GM12878 (cell line): Measurements from ENCODE around the gene MAST4. TPM values are rescaled to one million over a fixed set of nuclear protein-coding genes. Genes with fewer than 3 reads are reported as not detected.

Experiments
- ATAC-seq: fragments of 200-7000 bp; cut with Tn5 transposase; 3 replicates; pipeline ENCODE4 v1.9.1; 2020; ENCODE audit warnings: mild to moderate bottlenecking, moderate library complexity
- BruUV-seq: library from RNA; stranded (reverse); fragments of 400-500 nt; replicated peaks from 2 replicates; lab custom pipeline; 2021; lab: Mats Ljungman, UMichigan
- CTCF ChIA-PET: fragments of 300-600 bp; sonication (Branson Sonifier 250); formaldehyde crosslinking; extraction: SDS; loops from one replicate; lab custom pipeline; 2021; ENCODE audit warnings: inconsistent platforms; lab: Yijun Ruan, JAX
- POLR2A ChIA-PET: fragments of 350-600 bp; formaldehyde crosslinking; extraction: SDS; loops from one replicate; lab custom pipeline; 2021; ENCODE audit warnings: inconsistent platforms; lab: Charles Lee
- RAD21 ChIA-PET: fragments of 300-600 bp; sonication (Branson Sonifier 250); formaldehyde crosslinking; loops from one replicate; lab custom pipeline; 2023; ENCODE audit warnings: antibody characterized with exemption; ENCODE audit not compliant: unreplicated experiment; lab: Charles Lee
- SMC1A ChIA-PET: fragments of 300-600 bp; sonication (Branson Sonifier 250); formaldehyde crosslinking; loops from one replicate; lab custom pipeline; 2023; ENCODE audit not compliant: unreplicated experiment, uncharacterized antibody; lab: Charles Lee
- DNase-seq: peaks from one replicate; pipeline ENCODE4 v3.0.0-alpha.2; 2011; ENCODE audit warnings: low read depth, low spot score
- FAIRE-seq: peaks from 3 replicates; lab custom pipeline; 2011; peaks lifted over from hg19 to GRCh38; lab: Jason Lieb, UNC
- H2AFZ ChIP-seq: 2 replicates; pipeline ENCODE4 v1.6.0; 2011; ENCODE audit warnings: low read depth, low read length, control low read depth; ENCODE audit not compliant: control insufficient read depth
- H3K27ac ChIP-seq: 2 replicates; pipeline ENCODE4 v1.5.1; 2011; ENCODE audit warnings: control low read depth; ENCODE audit not compliant: control insufficient read depth, insufficient read depth
- H3K27me3 ChIP-seq, 2 experiments: replicated peaks in 1 of 2; 2 replicates each; pipeline versions ENCODE4 v1.6.0 to v1.6.1; 2011; ENCODE audit warnings: low read length in 1 of 2; ENCODE audit not compliant: control insufficient read depth in 2 of 2, insufficient read depth in 2 of 2
- H3K36me3 ChIP-seq, 2 experiments: 2 replicates each; pipeline ENCODE4 v1.5.1; 2011; ENCODE audit warnings: low read length in 1 of 2; ENCODE audit not compliant: control insufficient read depth in 2 of 2, insufficient read depth in 2 of 2
- H3K4me1 ChIP-seq: 2 replicates; pipeline ENCODE4 v1.6.1; 2011; ENCODE audit warnings: mild to moderate bottlenecking, low read length, moderate library complexity, mixed read lengths; ENCODE audit not compliant: control insufficient read depth, insufficient read depth
- H3K4me2 ChIP-seq: 2 replicates; pipeline ENCODE4 v1.6.0; 2011; ENCODE audit warnings: control low read depth; ENCODE audit not compliant: control insufficient read depth, insufficient read depth
- H3K4me3 ChIP-seq: fragments of 200-600 bp; sonication (generic); 2 replicates; pipeline ENCODE4 v1.5.1; 2016
- H3K79me2 ChIP-seq: 2 replicates; pipeline ENCODE4 v1.6.0; 2011; ENCODE audit warnings: low read length; ENCODE audit not compliant: control insufficient read depth, insufficient read depth
- H3K9ac ChIP-seq: 2 replicates; pipeline ENCODE4 v1.8.0; 2011; ENCODE audit warnings: low read length, control low read depth, mixed read lengths; ENCODE audit not compliant: control insufficient read depth, insufficient read depth
- H3K9me3 ChIP-seq: replicated peaks from 3 replicates; pipeline ENCODE4 v1.5.1; 2011; ENCODE audit warnings: mild to moderate bottlenecking, low read length; ENCODE audit not compliant: control insufficient read depth, insufficient read depth
- H4K20me1 ChIP-seq: 2 replicates; pipeline ENCODE4 v1.6.0; 2011; ENCODE audit not compliant: control insufficient read depth, insufficient read depth
- HDGF ChIP-seq: fragments of 450-650 bp; IDR thresholded peaks from 2 replicates; pipeline ENCODE4 v1.6.1; 2016; ENCODE audit warnings: antibody characterized with exemption
- MEF2B ChIP-seq: fragments of 450-650 bp; IDR thresholded peaks from 2 replicates; pipeline ENCODE4 v1.6.1; 2018; ENCODE audit warnings: mild to moderate bottlenecking, moderate library complexity; ENCODE audit not compliant: partially characterized antibody, poor library complexity, severe bottlenecking
- MTA2 ChIP-seq: fragments of 450-650 bp; IDR thresholded peaks from 2 replicates; pipeline ENCODE4 v1.6.1; 2016; ENCODE audit warnings: low read depth, mild to moderate bottlenecking, moderate library complexity
- MYC ChIP-seq: IDR thresholded peaks from 2 replicates; pipeline ENCODE4 v1.6.1; 2011; ENCODE audit warnings: mild to moderate bottlenecking, low read length, moderate library complexity, inconsistent platforms; ENCODE audit not compliant: insufficient read depth, insufficient replicate concordance, insufficient read length, severe bottlenecking
- POLR2A ChIP-seq: IDR thresholded peaks from 2 replicates; pipeline ENCODE4 v1.6.1; 2011; ENCODE audit warnings: low read depth, mild to moderate bottlenecking, low read length
- POU2F2 ChIP-seq: IDR thresholded peaks from 3 replicates; pipeline ENCODE4 v1.6.1; 2011; ENCODE audit warnings: low read depth, mild to moderate bottlenecking, low read length, borderline replicate concordance
- RAD51 ChIP-seq: fragments of 450-650 bp; IDR thresholded peaks from 2 replicates; pipeline ENCODE4 v1.6.1; 2016; ENCODE audit warnings: moderate library complexity, mild to moderate bottlenecking, inconsistent platforms
- SPI1 ChIP-seq: IDR thresholded peaks from 2 replicates; pipeline ENCODE4 v1.6.1; 2011; ENCODE audit warnings: low read depth, mild to moderate bottlenecking, low read length, moderate library complexity, borderline replicate concordance; ENCODE audit not compliant: insufficient read depth
- TAF1 ChIP-seq: IDR thresholded peaks from 2 replicates; pipeline ENCODE4 v1.6.1; 2011; ENCODE audit warnings: mild to moderate bottlenecking, low read depth, low read length, borderline replicate concordance
- ZBED1 ChIP-seq: IDR thresholded peaks from 2 replicates; pipeline ENCODE4 v1.6.1; 2016; ENCODE audit warnings: borderline replicate concordance
- WGBS: methylation state at CpG from one replicate; pipeline ENCODE4 v1.1.6; 2016; ENCODE audit warnings: low lambda C conversion rate; ENCODE audit not compliant: insufficient replicate concordance, insufficient coverage; ENCODE audit errors: missing lambda C conversion rate; 5-methylcytosine and 5-hydroxymethylcytosine counted together
- in situ Hi-C: fragments of 300-500 bp; cut with MboI; formaldehyde crosslinking; loops from 9 replicates; pipeline ENCODE4 v1.14.3; 2018; ENCODE audit warnings: mixed read lengths
- intact Hi-C: fragments of 100-400 bp; cut with micrococcal nuclease; formaldehyde crosslinking; loops from one replicate; pipeline ENCODE4 v1.14.2; 2022; ENCODE audit not compliant: unreplicated experiment
- polyA plus RNA-seq, 11 experiments: library from polyadenylated mRNA; depleted of rRNA in 4 of 11; unstranded in 6 of 11; stranded (reverse) in 5 of 11; fragments of >200 nt; fragmentation: Nextera tagmentation in 4 of 11; fragmentation: Illumina TruSeq in 1 of 11; extraction: Ambion mirVana in 4 of 11; extraction: Trizol in 1 of 11; gene quantifications; 1 replicate in 1 of 11; 2 replicates in 10 of 11; pipeline versions ENCODE4 v1.2.1 to v1.2.3, GENCODE V29; 2011 to 2016; ENCODE audit warnings: inconsistent platforms in 2 of 11, missing spikeins in 2 of 11, low read depth in 1 of 11
- total RNA-seq, 4 experiments: library from RNA; depleted of rRNA in 3 of 4; stranded (reverse); fragments of >200 nt in 3 of 4; fragmentation: Illumina TruSeq in 1 of 4; extraction: Trizol in 1 of 4; gene quantifications; 2 replicates each; pipeline versions ENCODE4 v1.2.1 to v1.2.3, GENCODE V29; 2013 to 2021

Gene MAST4
- total and polyA plus RNA-seq, 10 of the 15 experiments (the other 5 are each of a cell fraction or from before 2014, with no cell fraction given), result 0.02 to 1.6 (median 0.29) TPM; not detected in 1

- RAD21 ChIA-PET, result no interaction called here
- Histone ChIP-seq H3K27me3 (no peaks in the 10 kb centered on the region), H3K27ac (no peak overlapping the region)
- no TSS peak for BruUV-seq
- TF ChIP-seq TAF1 (no peak), POU2F2 (no peak), HDGF (no peak), RAD51 (no peak), POLR2A (no peak), SPI1 (no peak), ZBED1 (no peak), MYC (no peak), MEF2B (no peak), MTA2 (no peak)
- TF ChIP-seq, all 136 proteins: peak for 0
- Histone ChIP-seq H4K20me1 (no peaks in the 10 kb centered on the region), H3K36me3 (no peaks in the 10 kb centered on the region), H3K4me2 (no peak overlapping the region), H2AFZ (no peak overlapping the region), H3K4me1 (no peaks in the 10 kb centered on the region), H3K79me2 (no peaks in the 10 kb centered on the region), H3K9ac (no peak overlapping the region), H3K9me3 (no peaks in the 10 kb centered on the region), H3K4me3 (no peak overlapping the region)
- DNase-seq, result no peak
- ATAC-seq, result no peak
- 38% methylated on average over 9 of the region's 9 CpGs for WGBS
- ChIA-PET POLR2A (no interaction called here), CTCF (interaction anchor here (1.3 to 1.8 kb wide), 3 partner anchors 460 to 580 kb away, joined by 3 to 7 read pairs (median 6); no protein-coding TSS in a partner anchor), SMC1A (interaction anchor here (1.3 to 1.7 kb wide), 2 partner anchors 13 to 460 kb away, joined by 4 read pairs; no protein-coding TSS in a partner anchor)
- FAIRE-seq, result no peak
- in situ Hi-C loops, result no loop called here
- intact Hi-C loops, result no loop called here
Observed at GRCh38 chr5:66769030-66769733, 173.0 kb downstream of the MAST4 start.
